Stimulated activated CD4-positive, alpha-beta T cell treated with anti-CD3 and anti-CD28 coated beads, Interleukin-2, amount 100 ng/mL, for 48 hours (primary cell): ENCODE data around the gene METTL16.

ENCODE experiments used
- DNase-seq, 2 donors: peaks; one replicate each; pipeline ENCODE4 v3.0.0-alpha.2; 2020

The METTL16 gene

DNA sequence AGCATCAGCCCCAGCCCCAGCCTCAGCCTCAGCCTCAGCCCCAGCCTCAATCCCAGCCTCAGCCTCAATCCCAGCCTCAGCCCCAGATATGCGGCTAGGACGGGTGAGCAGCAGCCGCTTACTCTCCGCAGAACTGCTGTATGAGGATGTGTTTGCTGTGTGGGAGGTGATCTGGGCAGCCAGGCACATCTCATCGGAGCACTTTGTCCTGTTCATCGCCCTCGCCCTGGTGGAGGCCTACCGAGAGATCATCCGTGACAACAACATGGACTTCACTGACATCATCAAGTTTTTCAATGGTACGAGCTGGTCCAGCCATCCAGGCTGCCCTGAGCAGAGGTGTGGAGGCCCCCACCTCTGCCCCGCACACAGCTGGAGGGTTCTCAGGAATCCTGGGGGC is 132.8 kb downstream of the METTL16 start:
- no peak for DNase-seq

DNA sequence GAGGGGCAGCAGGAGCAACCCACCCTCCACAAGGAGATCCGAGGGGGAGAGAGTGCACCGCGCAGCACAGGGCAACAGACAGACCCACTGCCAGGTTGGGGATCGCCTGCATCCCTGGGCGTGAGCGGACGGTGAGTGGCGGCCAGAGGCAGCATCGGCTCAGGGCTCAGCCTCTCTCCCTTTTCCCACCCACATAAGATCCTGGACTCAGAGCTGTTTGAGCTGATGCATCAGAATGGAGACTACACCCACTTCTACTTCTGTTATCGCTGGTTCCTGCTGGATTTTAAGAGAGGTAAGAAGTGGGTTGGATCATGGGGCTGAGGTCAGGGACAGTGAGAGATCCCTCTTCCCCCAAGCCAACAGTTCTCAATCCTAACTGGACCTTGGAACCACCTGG is 134.0 kb downstream of the METTL16 start:
- no peak for DNase-seq

GRCh38 chr17:2376107-2376506 is 135.6 kb downstream of the METTL16 start:
- no peak for DNase-seq

GRCh38 chr17:2375406-2375805 is 136.3 kb downstream of the METTL16 start:
- DNase-seq = no peak

DNA sequence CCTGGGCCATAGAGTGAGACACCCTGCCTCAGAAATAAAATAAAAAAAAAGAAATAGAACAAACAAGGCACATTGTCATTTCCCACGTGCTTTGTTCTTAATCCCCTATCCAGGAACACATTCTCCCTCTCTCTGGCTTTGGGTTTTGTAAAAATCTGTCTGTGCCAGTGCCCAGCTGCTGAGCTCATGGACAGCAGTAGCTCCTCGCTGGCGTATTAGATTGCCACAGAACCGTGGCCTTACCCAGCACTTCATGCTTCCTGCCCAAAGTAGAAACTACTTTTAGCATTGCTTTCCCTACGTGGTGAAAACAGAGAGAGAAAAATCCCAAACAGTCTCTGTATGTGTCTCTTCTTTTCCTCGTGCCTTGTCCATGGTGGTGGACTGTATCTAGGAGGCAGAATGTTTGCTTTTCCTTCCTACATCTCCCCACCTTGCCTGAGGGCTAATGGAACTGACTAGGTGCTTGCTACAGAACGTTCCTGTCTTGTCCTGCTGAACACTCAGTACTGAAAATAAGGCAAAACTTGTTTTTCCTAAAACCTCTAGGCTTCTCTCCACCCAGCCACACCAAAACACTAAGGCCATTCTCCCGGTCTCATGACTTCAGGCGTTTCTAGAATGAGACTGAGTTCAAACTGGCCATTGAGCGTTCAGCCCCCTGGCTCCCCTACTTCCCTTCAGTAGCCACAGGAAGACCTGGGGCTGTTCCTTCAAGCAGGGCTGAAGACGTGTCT is 137.0 kb downstream of the METTL16 start:
- no peak for DNase-seq

GRCh38 chr17:2373179-2373578 is 138.5 kb downstream of the METTL16 start:
- DNase-seq = no peak

GRCh38 chr17:2372681-2373080 is 139.0 kb downstream of the METTL16 start:
- no peak for DNase-seq

GRCh38 chr17:2372180-2372579 is 139.5 kb downstream of the METTL16 start:
- DNase-seq = no peak

DNA sequence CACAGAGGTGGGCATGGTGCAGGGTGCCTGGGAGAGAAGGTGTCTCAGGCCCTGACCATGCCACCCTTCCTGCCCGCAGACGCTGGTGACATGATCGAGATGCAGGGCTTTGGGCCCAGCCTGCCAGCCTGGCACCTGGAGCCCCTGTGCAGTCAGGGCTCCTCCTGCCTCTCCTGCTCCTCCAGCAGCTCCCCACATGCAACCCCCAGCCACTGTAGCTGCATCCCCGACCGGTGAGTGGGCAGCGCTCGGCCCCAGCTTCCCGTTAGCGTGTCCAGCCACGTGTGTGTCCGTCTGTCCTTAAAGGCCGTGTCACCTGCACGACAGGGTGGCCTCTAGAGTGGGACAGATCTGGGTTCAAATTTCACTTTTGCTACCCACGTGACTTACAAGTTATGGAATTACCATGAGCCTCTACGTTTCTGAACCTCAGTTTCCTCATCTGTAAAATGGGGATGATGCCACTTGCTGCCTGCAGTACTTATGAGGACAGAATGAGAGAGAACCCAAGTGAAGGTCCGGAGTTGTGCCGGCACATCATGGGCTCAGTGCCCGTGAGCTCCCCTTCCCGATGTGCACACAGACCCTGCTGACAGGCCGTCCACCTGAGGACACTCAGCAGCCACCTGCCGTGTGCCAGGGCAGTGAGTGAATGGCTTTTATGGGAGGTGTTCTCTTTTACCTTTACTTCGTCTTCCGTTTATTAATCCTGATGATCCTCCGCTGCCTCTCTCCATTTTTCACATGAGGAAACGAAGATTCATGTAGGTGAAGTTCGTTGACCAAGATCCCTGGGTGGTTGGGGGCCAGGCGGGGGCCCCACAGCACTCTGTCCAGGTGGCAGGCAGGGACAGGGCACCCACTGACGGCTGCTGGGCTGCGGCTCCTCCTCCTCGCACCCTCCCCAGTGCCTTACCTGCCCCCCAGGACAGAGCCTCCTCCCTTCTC is 140.2 kb downstream of the METTL16 start:
- DNase-seq = no peak

GRCh38 chr17:2370211-2370589 is 141.5 kb downstream of the METTL16 start:
- DNase-seq = no peak

DNA sequence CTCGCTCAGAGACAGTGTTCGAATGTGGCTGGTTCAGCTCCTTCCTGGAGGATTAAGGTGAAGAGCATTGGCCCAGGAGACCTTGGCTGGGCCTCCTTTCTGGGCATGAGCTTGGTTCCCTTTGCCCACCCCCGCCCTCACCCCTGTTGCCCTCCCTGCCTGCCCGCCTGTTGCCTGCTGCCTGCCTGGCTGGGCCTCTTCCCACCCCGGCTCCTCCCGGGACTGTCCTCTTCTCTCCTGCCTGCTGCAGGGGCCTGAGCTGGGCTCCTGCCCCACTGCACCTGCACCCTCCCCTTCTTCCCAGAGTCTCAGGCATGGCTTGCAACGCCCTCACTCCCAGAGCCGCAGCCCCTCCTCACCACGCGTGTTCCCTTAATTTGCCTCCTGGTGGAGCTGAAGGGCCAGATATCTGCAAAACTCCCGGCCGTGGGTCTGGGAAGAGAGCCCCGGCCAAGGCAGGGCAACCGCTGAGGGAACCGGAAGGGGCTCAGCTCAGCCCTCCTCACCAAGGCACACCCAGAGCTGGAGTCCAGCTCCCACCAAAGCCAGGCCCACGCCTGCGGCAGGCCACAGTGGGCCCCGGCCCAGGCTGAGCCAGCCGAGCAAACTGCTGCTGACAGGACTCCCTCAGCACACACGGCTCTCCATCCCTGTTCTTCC is 142.0 kb downstream of the METTL16 start:
- DNase-seq = no peak

GRCh38 chr17:2369039-2369438 is 142.6 kb downstream of the METTL16 start:
- no peak for DNase-seq

DNA sequence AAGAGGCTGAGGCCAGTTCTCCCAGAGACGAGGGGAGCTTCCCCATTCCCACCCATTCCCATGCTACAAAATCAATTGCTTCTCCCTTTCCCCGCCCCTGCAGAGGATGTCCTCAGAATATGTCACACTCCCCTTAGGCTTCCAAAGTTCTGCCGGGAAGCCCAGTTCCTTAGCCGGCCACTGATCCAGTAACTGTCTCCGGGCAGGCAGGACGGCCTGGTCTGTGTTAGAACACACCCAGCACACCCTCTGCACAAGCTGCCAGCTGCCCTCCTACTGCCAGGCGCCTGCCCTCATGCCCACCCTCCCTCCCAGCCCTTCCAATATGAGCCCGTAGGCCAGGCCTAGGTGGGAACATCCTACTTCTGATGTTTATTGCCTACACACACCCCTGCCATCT is 143.3 kb downstream of the METTL16 start:
- no peak for DNase-seq

GRCh38 chr17:2366747-2367494 is 144.8 kb downstream of the METTL16 start:
- no peak for DNase-seq
